DOHH2 (cell line): ENCODE measurements around the gene TM9SF1.

Experiments used
- H3F3A ChIP-seq: fragments of 200-600 bp; sonication (generic), shearing (Covaris generic); 2 replicates; pipeline ENCODE4 v1.6.0; 2016; ENCODE audit warnings: antibody characterized with exemption, mild to moderate bottlenecking; ENCODE audit not compliant: control insufficient read depth, insufficient read depth
- H3K27ac ChIP-seq: fragments of 200-600 bp; sonication (generic); 2 replicates; pipeline ENCODE4 v1.5.1; 2014; ENCODE audit warnings: low read depth, mild to moderate bottlenecking, low read length, moderate library complexity
- H3K27me3 ChIP-seq: fragments of 200-600 bp; sonication (generic); 2 replicates; pipeline ENCODE4 v1.6.1; 2014; ENCODE audit warnings: mild to moderate bottlenecking, low read length, mixed read lengths; ENCODE audit not compliant: control insufficient read depth
- H3K36me3 ChIP-seq: fragments of 200-600 bp; sonication (generic); 2 replicates; pipeline ENCODE4 v1.6.1; 2014; ENCODE audit warnings: mild to moderate bottlenecking, low read length, moderate library complexity, mixed read lengths; ENCODE audit not compliant: control insufficient read depth
- H3K4me1 ChIP-seq: fragments of 200-600 bp; sonication (generic); 2 replicates; pipeline ENCODE4 v1.6.1; 2014; ENCODE audit warnings: mild to moderate bottlenecking, low read length, mixed read lengths; ENCODE audit not compliant: control insufficient read depth
- H3K4me2 ChIP-seq: fragments of 200-600 bp; sonication (generic); 2 replicates; pipeline ENCODE4 v1.6.0; 2014; ENCODE audit warnings: mild to moderate bottlenecking, low read length, moderate library complexity
- H3K4me3 ChIP-seq: fragments of 200-600 bp; sonication (generic); 2 replicates; pipeline ENCODE4 v1.5.1; 2014; ENCODE audit warnings: mild to moderate bottlenecking, low read length, mixed read lengths
- H3K79me2 ChIP-seq: fragments of 200-600 bp; sonication (generic); 2 replicates; pipeline ENCODE4 v1.6.1; 2014; ENCODE audit warnings: mild to moderate bottlenecking, low read length, mixed read lengths; ENCODE audit not compliant: control insufficient read depth
- H3K9me2 ChIP-seq: fragments of 200-600 bp; sonication (generic); replicated peaks from 2 replicates; pipeline ENCODE4 v1.6.1; 2014; ENCODE audit warnings: mild to moderate bottlenecking, low read length, mixed read lengths; ENCODE audit not compliant: control insufficient read depth
- H3K9me3 ChIP-seq: fragments of 200-600 bp; sonication (generic); 2 replicates; pipeline ENCODE4 v1.6.1; 2014; ENCODE audit warnings: antibody characterized with exemption, low read length, mixed read lengths; ENCODE audit not compliant: control insufficient read depth, insufficient read depth
- H4K20me1 ChIP-seq: fragments of 200-600 bp; sonication (generic); 2 replicates; pipeline ENCODE4 v1.6.0; 2014; ENCODE audit warnings: low read depth, mild to moderate bottlenecking, antibody characterized with exemption, low read length, moderate library complexity; ENCODE audit not compliant: control insufficient read depth, insufficient read depth
- CTCF ChIP-seq: fragments of 200-600 bp; sonication (generic); IDR thresholded peaks from one replicate; pipeline ENCODE4 v1.5.1; 2014; ENCODE audit warnings: antibody characterized with exemption, mild to moderate bottlenecking, low read depth, low read length; ENCODE audit not compliant: poor library complexity, severe bottlenecking
- EZH2phosphoT487 ChIP-seq: fragments of 200-600 bp; sonication (generic); IDR thresholded peaks from 2 replicates; pipeline ENCODE4 v1.6.1; 2017; ENCODE audit warnings: borderline replicate concordance, mild to moderate bottlenecking, antibody characterized with exemption, low read length, moderate library complexity, mixed read lengths

The TM9SF1 gene

GRCh38 chr14:24197056-24197450, 1.8 kb upstream of the TM9SF1 start:
- Histone ChIP-seq H4K20me1 (no peaks in the 10 kb centered on the region), H3K9me2 (no peaks in the 10 kb centered on the region), H3K9me3 (peaks cover 3% of the 10 kb centered on the region; the same call in 1 of the 2 replicates), H3K36me3 (peaks cover 44% of the 10 kb centered on the region), H3K27ac (peak overlapping the region; percentile 78), H3K4me1 (peaks cover 29% of the 10 kb centered on the region), H3F3A (peaks cover 11% of the 10 kb centered on the region), H3K79me2 (peaks cover 53% of the 10 kb centered on the region), H3K27me3 (no peaks in the 10 kb centered on the region), H3K4me2 (peak overlapping the region; percentile 78), H3K4me3 (peak overlapping the region; percentile 87)
- TF ChIP-seq CTCF (no peak), EZH2phosphoT487 (no peak)

GRCh38 chr14:24196071-24197055, 1.1 kb upstream of the TM9SF1 start:
- no peak for TF ChIP-seq CTCF
- TF ChIP-seq EZH2phosphoT487, result no peak
- peak overlapping the region; percentile 78 for H3K4me2 ChIP-seq
- no peaks in the 10 kb centered on the region for H3K9me3 ChIP-seq
- peaks cover 53% of the 10 kb centered on the region for H3K79me2 ChIP-seq
- peaks cover 15% of the 10 kb centered on the region for H3F3A ChIP-seq
- H3K27ac ChIP-seq, result peak overlapping the region; percentile 78
- H3K27me3 ChIP-seq, result no peaks in the 10 kb centered on the region
- H3K36me3 ChIP-seq, result peaks cover 44% of the 10 kb centered on the region
- no peaks in the 10 kb centered on the region for H3K9me2 ChIP-seq
- H4K20me1 ChIP-seq, result no peaks in the 10 kb centered on the region
- peaks cover 29% of the 10 kb centered on the region for H3K4me1 ChIP-seq
- H3K4me3 ChIP-seq, result peak overlapping the region; percentile 87

DNA sequence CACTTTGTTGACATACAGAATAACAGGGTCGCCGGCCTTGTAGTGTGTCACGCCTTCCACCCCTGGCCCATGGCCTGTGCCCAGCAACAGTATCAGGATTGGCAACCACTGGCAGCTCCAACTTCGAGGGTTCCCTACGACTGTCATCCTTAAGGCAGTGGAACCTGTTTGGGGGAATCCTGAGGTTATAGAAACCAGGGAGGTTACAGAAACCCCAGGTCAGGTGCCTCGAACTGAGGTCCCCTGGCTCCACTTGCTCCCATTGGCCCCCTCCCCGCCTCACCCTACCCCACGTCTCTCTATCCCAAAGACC, 412 bp downstream of the TM9SF1 start:
- no peaks in the 10 kb centered on the region for H3K9me3 ChIP-seq
- H3F3A ChIP-seq, result peaks cover 19% of the 10 kb centered on the region
- no peaks in the 10 kb centered on the region for H4K20me1 ChIP-seq
- H3K4me3 ChIP-seq, result peak overlapping the region; percentile 87
- no peaks in the 10 kb centered on the region for H3K27me3 ChIP-seq
- H3K27ac ChIP-seq, result peak overlapping the region; percentile 78
- TF ChIP-seq CTCF (no peak), EZH2phosphoT487 (no peak)
- H3K79me2 ChIP-seq, result peaks cover 53% of the 10 kb centered on the region
- H3K4me1 ChIP-seq, result peaks cover 29% of the 10 kb centered on the region
- H3K4me2 ChIP-seq, result peak overlapping the region; percentile 78
- no peaks in the 10 kb centered on the region for H3K9me2 ChIP-seq
- peaks cover 48% of the 10 kb centered on the region for H3K36me3 ChIP-seq
